ENCODE data around the gene CYP3A5. TPM values are rescaled to one million over a fixed set of nuclear protein-coding genes. Genes with fewer than 3 reads are reported as not detected.

Gene CYP3A5
- total RNA-seq (2013; cell fraction: nucleolus; rRNA removed): not detected in 2 replicates
- 0.06 TPM in 1 of 2 replicates, not detected in the other for total RNA-seq (2014; rRNA removed)
- total RNA-seq (2014; rRNA removed; fragmentation: Illumina TruSeq; extraction: Trizol): 0.22 TPM in 1 of 2 replicates, not detected in the other
- 0.27 TPM in 1 of 2 replicates, not detected in the other for total RNA-seq (2021)
- 0.63 TPM for polyA plus RNA-seq (2011; ENCODE audit: low read depth)
- not detected in 2 replicates for polyA plus RNA-seq (2011; rRNA removed)
- not detected in 2 replicates for polyA plus RNA-seq (2011; cell fraction: cytosol; rRNA removed)
- polyA plus RNA-seq (2011; cell fraction: nucleus; rRNA removed): 0.15 TPM in 1 of 2 replicates, not detected in the other
- polyA plus RNA-seq (2012): 0.31 and 0.37 TPM in 2 replicates
- 0.06 and 0.33 TPM in 2 replicates for polyA plus RNA-seq (2014; fragmentation: Illumina TruSeq; extraction: Trizol)
- polyA plus RNA-seq (2014; fragmentation: Nextera tagmentation; extraction: Ambion mirVana): under 1 TPM; 0.05 to 0.10 TPM
- 0.08 TPM in 2 replicates for polyA plus RNA-seq (2014; rRNA removed)
- 1 to 10 TPM; 1.0 to 1.3 TPM for polyA plus RNA-seq (2016; fragmentation: Nextera tagmentation; extraction: Ambion mirVana)
- not detected in 2 replicates for polyA minus RNA-seq (2011; rRNA and poly(A)+ RNA removed)
- not detected in 2 replicates for polyA minus RNA-seq (2011; cell fraction: cytosol; rRNA and poly(A)+ RNA removed)
- not detected in 2 replicates for polyA minus RNA-seq (2011; cell fraction: nucleus; rRNA and poly(A)+ RNA removed)
- percentile 5 among the genes with signal in this experiment for Bru-seq, nascent RNA
- percentile 3 among the genes with signal in this experiment for BruChase-seq, experiment 1, labeled RNA remaining after a 6-hour chase
- BruChase-seq, experiment 2, labeled RNA remaining after a 2-hour chase: percentile 7 among the genes with signal in this experiment
- long read RNA-seq, experiment 1: 0 reads
- long read RNA-seq, experiment 2, partial matches to known transcripts: 0 of 1 reads
- long read RNA-seq, experiment 2, other reads (novel, unspliced or antisense): 1 of 1 reads

- DNase-seq (ENCODE audit: low read depth, low spot score) (no peak), FAIRE-seq (no peak), ATAC-seq (no peak)
- Histone ChIP-seq H3K9me3 (replicated peaks; ENCODE audit: control insufficient read depth, insufficient read depth, low read length) (no peaks in the 10 kb centered on the region; the same call in 2 of the 3 replicates), H3K79me2 (ENCODE audit: control insufficient read depth, insufficient read depth, low read length) (no peaks in the 10 kb centered on the region), H3K27ac (ENCODE audit: control insufficient read depth, insufficient read depth) (no peak within 1 kb of the TSS), H3K27me3 (replicated peaks in 1 of 2; ENCODE audit: control insufficient read depth in 2 of 2, insufficient read depth in 2 of 2, low read length in 1 of 2) (no peaks in the 10 kb centered on the region), H3K9ac (ENCODE audit: control insufficient read depth, insufficient read depth, low read length) (no peak within 1 kb of the TSS), H3K4me2 (ENCODE audit: control insufficient read depth, insufficient read depth) (no peak within 1 kb of the TSS), H4K20me1 (ENCODE audit: control insufficient read depth, insufficient read depth) (no peaks in the 10 kb centered on the region), H2AFZ (ENCODE audit: control insufficient read depth, low read depth, low read length) (no peak within 1 kb of the TSS), H3K36me3 (ENCODE audit: control insufficient read depth in 2 of 2, insufficient read depth in 2 of 2, low read length in 1 of 2) (no peaks in the 10 kb centered on the region), H3K4me1 (ENCODE audit: control insufficient read depth, insufficient read depth, low read length) (no peaks in the 10 kb centered on the region), H3K4me3 (no peak within 1 kb of the TSS)
- CTCF ChIA-PET: no interaction called here
- intact Hi-C loops (cut with micrococcal nuclease; ENCODE audit: unreplicated experiment) (no loop called here), in situ Hi-C loops (cut with MboI) (no loop called here)
- SMC1A ChIA-PET (ENCODE audit: uncharacterized antibody, unreplicated experiment): no interaction called here
- WGBS (ENCODE audit: insufficient coverage, insufficient replicate concordance, low lambda C conversion rate, missing lambda C conversion rate): 60% methylated on average over 10 of the region's 10 CpGs
- BruUV-seq (replicated peaks): no TSS peak
- POLR2A ChIA-PET: no interaction called here
- TF ChIP-seq BRCA1 (IDR thresholded peaks at IDR 0.05; ENCODE audit: low read depth, low read length) (no peak), MTA3 (IDR thresholded peaks at IDR 0.05; ENCODE audit: borderline replicate concordance, low read length) (no peak), JUND (IDR thresholded peaks at IDR 0.05; ENCODE audit: low read depth, low read length) (no peak), RUNX3 (IDR thresholded peaks at IDR 0.05; ENCODE audit: low read length) (no peak), GATAD2B (conservative IDR thresholded peaks at IDR 0.05; ENCODE audit: low read depth) (no peak), RBBP5 (conservative IDR thresholded peaks at IDR 0.05) (no peak), ELK1 (IDR thresholded peaks at IDR 0.05; ENCODE audit: low read depth, low read length) (no peak)
- RAD21 ChIA-PET (ENCODE audit: unreplicated experiment): no interaction called here
These were observed at the start of gene CYP3A5 for GRCh38 chr7:99679400-99680191. Gene CYP3A5, minus strand, starts transcription at chr7:99679996. Its CDS starts 100 bp downstream, at chr7:99679896.
